Activated naive CD8-positive, alpha-beta T cell (primary cell): ENCODE results near the gene SLC19A1.
A peak's percentile ranks its signal among the peaks of the same experiment; 100 is the strongest.

Experiments
- H3K27ac Mint-ChIP-seq: one replicate; pipeline ENCODE4 v1.8.0; 2021; ENCODE audit warnings: mixed read lengths
- H3K27me3 Mint-ChIP-seq: one replicate; pipeline ENCODE4 v1.8.0; 2021; ENCODE audit warnings: mixed read lengths
- H3K36me3 Mint-ChIP-seq: one replicate; pipeline ENCODE4 v1.8.0; 2021; ENCODE audit warnings: mixed read lengths
- H3K4me1 Mint-ChIP-seq: one replicate; pipeline ENCODE4 v1.8.0; 2021; ENCODE audit warnings: low read depth, mixed read lengths
- H3K4me3 Mint-ChIP-seq: one replicate; pipeline ENCODE4 v1.8.0; 2021; ENCODE audit warnings: mild to moderate bottlenecking, mixed read lengths
- H3K9me3 Mint-ChIP-seq: one replicate; pipeline ENCODE4 v1.8.0; 2021; ENCODE audit warnings: low read depth, mixed read lengths

SLC19A1 gene

GRCh38 chr21:45542242-45542666 is at the start of gene SLC19A1:
TSS of gene SLC19A1 (minus strand) at chr21:45542440. CDS start at chr21:45537959, 4,481 bp downstream.
- peak within 1 kb of the TSS; percentile 89 for H3K4me3 Mint-ChIP-seq
- no peaks in the 10 kb centered on the region for H3K27me3 Mint-ChIP-seq
- H3K4me1 Mint-ChIP-seq = peaks cover 11% of the 10 kb centered on the region
- no peaks in the 10 kb centered on the region for H3K9me3 Mint-ChIP-seq
- H3K27ac Mint-ChIP-seq = peak within 1 kb of the TSS; percentile 88
- peaks cover 2% of the 10 kb centered on the region for H3K36me3 Mint-ChIP-seq

- Mint-ChIP-seq H3K4me3 (no peak overlapping the region), H3K4me1 (peaks cover 21% of the 10 kb centered on the region), H3K36me3 (peaks cover under 1% of the 10 kb centered on the region), H3K27me3 (peaks cover 2% of the 10 kb centered on the region), H3K9me3 (peaks cover 7% of the 10 kb centered on the region), H3K27ac (no peak overlapping the region)
Observed at GRCh38 chr21:45591619-45592207, 49.5 kb upstream of the SLC19A1 start.

- H3K36me3 Mint-ChIP-seq = peaks cover 4% of the 10 kb centered on the region
- no peak overlapping the region for H3K27ac Mint-ChIP-seq
- peaks cover 15% of the 10 kb centered on the region for H3K4me1 Mint-ChIP-seq
- peaks cover 14% of the 10 kb centered on the region for H3K9me3 Mint-ChIP-seq
- H3K27me3 Mint-ChIP-seq = peaks cover 2% of the 10 kb centered on the region
- no peak overlapping the region for H3K4me3 Mint-ChIP-seq
Observed at GRCh38 chr21:45590726-45591618, 48.7 kb upstream of the SLC19A1 start.

DNA sequence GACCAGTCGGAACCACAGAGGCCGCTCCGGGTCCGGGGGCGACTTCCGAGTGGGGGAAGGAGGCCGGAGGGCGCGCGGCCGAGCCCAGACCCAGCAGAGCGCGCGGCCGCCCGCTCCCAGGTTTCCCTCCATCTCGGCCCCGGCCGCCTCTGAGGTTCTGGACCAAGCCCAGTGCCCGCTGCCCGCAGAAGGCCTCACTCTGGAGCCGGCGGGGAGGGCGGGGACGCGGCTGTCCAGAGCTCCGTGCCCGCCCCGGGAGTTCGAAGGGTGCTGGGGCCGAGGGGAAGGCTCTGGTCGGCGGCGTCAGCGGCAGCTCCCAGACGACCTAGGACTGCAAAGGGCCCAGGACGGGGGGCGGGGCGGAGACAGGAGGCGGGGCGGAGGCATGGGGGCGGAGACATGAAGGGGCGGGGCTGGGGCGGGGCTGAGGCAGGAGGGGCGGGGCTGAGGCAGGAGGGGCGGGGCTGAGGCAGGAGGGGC is 48.0 kb upstream of the SLC19A1 start:
- peaks cover 15% of the 10 kb centered on the region for H3K4me1 Mint-ChIP-seq
- H3K27me3 Mint-ChIP-seq = peaks cover 3% of the 10 kb centered on the region
- peaks cover 16% of the 10 kb centered on the region for H3K9me3 Mint-ChIP-seq
- no peak overlapping the region for H3K27ac Mint-ChIP-seq
- H3K36me3 Mint-ChIP-seq = peaks cover 4% of the 10 kb centered on the region
- peak overlapping the region; percentile 56 for H3K4me3 Mint-ChIP-seq

GRCh38 chr21:45589686-45590245 is 47.5 kb upstream of the SLC19A1 start:
- Mint-ChIP-seq H3K27ac (no peak overlapping the region), H3K4me1 (peaks cover 15% of the 10 kb centered on the region), H3K9me3 (peaks cover 16% of the 10 kb centered on the region), H3K27me3 (peaks cover 3% of the 10 kb centered on the region), H3K36me3 (peaks cover 4% of the 10 kb centered on the region), H3K4me3 (peak overlapping the region; percentile 56)

DNA sequence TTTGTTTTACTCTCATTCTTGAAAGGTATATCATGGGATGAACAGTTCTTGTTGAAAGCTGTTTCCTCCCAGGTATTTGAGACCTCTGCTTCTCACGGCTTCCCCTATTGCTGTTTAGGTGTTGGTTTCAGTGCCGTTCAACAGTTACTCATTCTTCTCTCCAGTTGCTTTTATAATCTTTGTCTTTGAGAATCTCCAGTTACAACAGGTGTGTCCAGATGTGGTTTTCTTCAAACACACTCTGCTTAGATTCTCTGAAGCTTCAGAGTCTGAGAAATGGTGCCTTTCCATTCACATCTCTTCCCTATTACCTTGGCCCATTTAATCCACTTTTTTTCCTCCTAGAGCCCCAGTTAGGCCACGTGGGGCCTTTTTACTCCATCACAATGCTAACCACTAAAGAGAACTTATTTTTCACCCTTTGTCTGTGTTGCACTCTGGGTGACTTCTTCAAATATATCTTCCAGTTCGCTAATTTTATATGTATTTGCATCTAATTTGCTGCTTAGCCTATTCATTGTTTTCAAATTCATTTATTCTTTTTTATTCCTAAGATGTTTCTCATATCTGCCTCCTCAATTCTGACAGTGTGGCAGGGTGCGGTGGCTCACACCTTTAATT is 46.7 kb upstream of the SLC19A1 start:
- peaks cover 4% of the 10 kb centered on the region for H3K36me3 Mint-ChIP-seq
- H3K4me3 Mint-ChIP-seq = peak overlapping the region; percentile 42
- no peak overlapping the region for H3K27ac Mint-ChIP-seq
- peaks cover 3% of the 10 kb centered on the region for H3K27me3 Mint-ChIP-seq
- H3K4me1 Mint-ChIP-seq = peaks cover 13% of the 10 kb centered on the region
- peaks cover 16% of the 10 kb centered on the region for H3K9me3 Mint-ChIP-seq

DNA sequence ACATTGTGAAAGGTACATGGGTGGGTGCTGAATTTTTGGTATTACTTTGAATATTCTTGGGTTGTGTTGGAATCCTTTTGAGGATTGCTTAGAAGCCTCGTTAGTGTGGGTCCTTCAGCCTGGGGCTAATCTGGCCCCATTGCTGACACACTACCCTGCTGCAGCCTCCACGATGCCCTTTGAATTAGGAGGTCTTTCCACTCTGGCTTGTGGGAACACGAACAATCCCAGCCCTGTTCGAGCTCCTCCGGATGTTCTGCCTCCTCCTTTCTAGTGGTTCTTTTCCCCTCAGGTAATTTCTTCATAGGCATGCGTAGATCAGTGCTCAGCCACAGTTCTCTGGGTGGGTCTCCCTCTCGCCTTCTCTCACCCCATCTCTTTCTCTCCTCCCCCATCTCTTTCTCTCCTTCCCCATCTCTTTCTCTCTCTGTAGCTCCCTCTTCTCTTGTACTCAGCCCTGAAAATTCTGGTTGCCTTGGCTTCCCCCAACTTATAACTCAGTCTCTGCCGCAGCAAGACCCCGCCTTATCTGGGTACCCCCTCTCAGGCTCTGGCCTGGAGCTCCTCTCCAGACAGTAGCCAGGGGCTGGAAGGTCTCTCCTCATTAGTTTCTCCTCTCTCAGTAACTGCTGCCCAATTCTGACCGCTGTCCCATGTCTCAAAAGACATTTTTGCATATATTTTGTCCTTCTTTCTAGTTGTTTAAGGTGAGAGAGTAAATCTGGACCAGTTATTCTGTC is 46.0 kb upstream of the SLC19A1 start:
- peaks cover 6% of the 10 kb centered on the region for H3K4me1 Mint-ChIP-seq
- H3K27ac Mint-ChIP-seq = no peak overlapping the region
- no peak overlapping the region for H3K4me3 Mint-ChIP-seq
- peaks cover 16% of the 10 kb centered on the region for H3K9me3 Mint-ChIP-seq
- peaks cover 3% of the 10 kb centered on the region for H3K27me3 Mint-ChIP-seq
- peaks cover 4% of the 10 kb centered on the region for H3K36me3 Mint-ChIP-seq

DNA sequence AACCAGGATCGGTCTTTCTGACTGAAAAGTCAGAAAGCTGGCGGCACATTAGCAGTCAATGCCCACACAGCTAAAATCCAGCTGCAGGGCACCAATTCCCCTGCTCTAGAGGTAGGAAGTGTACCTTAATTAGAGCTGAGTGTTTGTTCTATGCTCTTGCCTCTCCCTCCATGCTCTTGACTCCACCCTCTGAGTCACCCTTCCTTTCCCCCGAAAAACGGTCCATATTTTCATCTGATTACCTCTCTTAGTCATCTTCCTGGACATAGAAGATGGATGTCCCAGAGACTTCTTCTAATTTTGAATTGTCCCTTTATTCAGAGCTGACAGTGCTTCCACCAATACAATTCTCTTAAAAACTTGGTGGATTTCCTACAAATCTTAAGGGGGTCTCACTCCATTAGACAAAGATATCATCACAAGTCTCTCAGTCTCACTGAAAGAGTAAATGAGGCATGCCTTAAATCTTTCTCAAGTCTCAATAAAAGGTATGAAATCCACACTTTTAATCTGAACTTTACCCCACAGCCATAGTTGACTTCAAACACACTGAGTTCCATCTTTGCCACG is 44.1 kb upstream of the SLC19A1 start:
- H3K4me1 Mint-ChIP-seq = peaks cover 5% of the 10 kb centered on the region
- H3K27ac Mint-ChIP-seq = peak overlapping the region; percentile 8
- H3K4me3 Mint-ChIP-seq = no peak overlapping the region
- H3K36me3 Mint-ChIP-seq = peaks cover 4% of the 10 kb centered on the region
- peaks cover 22% of the 10 kb centered on the region for H3K9me3 Mint-ChIP-seq
- H3K27me3 Mint-ChIP-seq = peaks cover 3% of the 10 kb centered on the region

DNA sequence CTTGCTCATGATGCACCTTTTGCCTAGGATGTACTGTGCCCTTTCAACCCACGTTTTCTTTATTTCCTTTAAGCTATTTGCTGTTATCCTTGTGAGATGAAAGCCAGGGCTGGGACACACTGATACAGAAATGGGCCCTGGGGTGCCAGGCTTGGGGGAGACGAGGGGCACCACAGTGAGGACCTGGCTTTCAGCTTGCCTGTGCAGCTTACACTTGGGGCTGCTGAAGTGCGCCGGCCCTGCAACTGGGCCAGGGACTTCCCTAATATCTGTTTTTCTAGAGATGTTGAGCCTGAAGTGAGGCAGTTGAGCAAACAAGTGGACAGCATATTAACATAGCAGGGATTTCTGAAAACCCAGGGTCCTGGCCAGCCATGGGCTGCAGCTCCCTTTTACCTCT is 42.5 kb upstream of the SLC19A1 start:
- Mint-ChIP-seq H3K36me3 (peaks cover 4% of the 10 kb centered on the region), H3K4me1 (peaks cover 5% of the 10 kb centered on the region), H3K9me3 (peaks cover 22% of the 10 kb centered on the region), H3K27me3 (peaks cover 3% of the 10 kb centered on the region), H3K27ac (no peak overlapping the region), H3K4me3 (no peak overlapping the region)

GRCh38 chr21:45583831-45584509 is 41.7 kb upstream of the SLC19A1 start:
- peaks cover 22% of the 10 kb centered on the region for H3K9me3 Mint-ChIP-seq
- H3K27me3 Mint-ChIP-seq = peaks cover 3% of the 10 kb centered on the region
- H3K27ac Mint-ChIP-seq = no peak overlapping the region
- H3K4me3 Mint-ChIP-seq = no peak overlapping the region
- H3K4me1 Mint-ChIP-seq = peaks cover 2% of the 10 kb centered on the region
- peaks cover 4% of the 10 kb centered on the region for H3K36me3 Mint-ChIP-seq

DNA sequence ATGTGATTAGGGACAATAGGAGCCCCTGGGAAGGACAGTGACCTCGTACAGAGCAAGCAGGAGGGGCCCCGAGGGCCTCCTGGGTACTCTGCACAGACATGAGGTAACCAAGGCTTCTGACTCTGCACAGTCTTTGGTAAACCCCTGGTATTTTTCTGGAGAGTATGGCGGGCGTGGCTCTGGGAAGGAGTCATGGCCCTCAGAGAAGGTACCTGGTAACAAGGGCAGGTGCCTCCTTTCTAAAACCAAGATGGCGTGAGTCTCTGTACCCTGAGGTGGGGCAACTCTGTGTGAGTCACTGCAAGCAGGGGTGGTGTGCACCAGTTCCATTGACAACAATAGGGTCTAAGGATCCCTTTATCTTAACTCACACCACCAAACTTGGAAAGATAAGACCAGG is 39.9 kb upstream of the SLC19A1 start:
- no peaks in the 10 kb centered on the region for H3K4me1 Mint-ChIP-seq
- peaks cover 1% of the 10 kb centered on the region for H3K27me3 Mint-ChIP-seq
- H3K36me3 Mint-ChIP-seq = peaks cover 4% of the 10 kb centered on the region
- no peak overlapping the region for H3K27ac Mint-ChIP-seq
- peaks cover 18% of the 10 kb centered on the region for H3K9me3 Mint-ChIP-seq
- H3K4me3 Mint-ChIP-seq = no peak overlapping the region

DNA sequence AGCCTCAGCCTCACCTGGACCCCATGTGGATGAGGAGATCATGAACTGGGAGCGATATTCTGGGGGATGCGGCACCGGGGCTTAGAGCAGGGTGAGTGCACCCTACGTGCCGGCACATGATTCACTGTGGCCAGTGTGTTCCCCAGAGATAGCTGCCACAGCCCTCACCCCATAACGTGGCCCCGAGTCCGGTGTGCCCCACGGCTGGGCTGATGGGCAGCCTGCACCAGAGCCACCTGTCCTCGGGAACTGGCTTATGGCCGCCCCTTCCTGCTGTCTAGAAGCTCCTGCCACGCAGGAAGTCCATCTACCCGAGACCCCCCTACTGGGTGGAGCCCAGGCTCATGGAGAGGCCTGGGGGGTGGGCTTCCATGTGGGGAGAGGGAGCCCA is 39.1 kb upstream of the SLC19A1 start:
- Mint-ChIP-seq H3K27ac (no peak overlapping the region), H3K4me3 (no peak overlapping the region), H3K4me1 (no peaks in the 10 kb centered on the region), H3K27me3 (peaks cover 1% of the 10 kb centered on the region), H3K36me3 (peaks cover under 1% of the 10 kb centered on the region), H3K9me3 (peaks cover 11% of the 10 kb centered on the region)

GRCh38 chr21:45580576-45581321 is 38.5 kb upstream of the SLC19A1 start:
- peaks cover 6% of the 10 kb centered on the region for H3K9me3 Mint-ChIP-seq
- H3K27me3 Mint-ChIP-seq = no peaks in the 10 kb centered on the region
- H3K4me3 Mint-ChIP-seq = no peak overlapping the region
- no peaks in the 10 kb centered on the region for H3K4me1 Mint-ChIP-seq
- H3K36me3 Mint-ChIP-seq = no peaks in the 10 kb centered on the region
- H3K27ac Mint-ChIP-seq = no peak overlapping the region
